Progenitor cell of endocrine pancreas (in vitro differentiated cells): ENCODE data around the gene FOXD3. TPM values are rescaled to one million over a fixed set of nuclear protein-coding genes. Genes with fewer than 3 reads are reported as not detected.
"Not testable (repeated sequence)": the region's sequence is repeated elsewhere in the genome, so short reads cannot be mapped to it uniquely, and the experiment has no call there.

Source experiments
- DNase-seq: peaks from one replicate; pipeline ENCODE4 v3.0.0; 2021; ENCODE audit warnings: low spot score; ENCODE audit not compliant: unreplicated experiment
- H3K27ac Mint-ChIP-seq: 2 replicates; pipeline ENCODE4 v1.8.0; 2021; ENCODE audit warnings: mild to moderate bottlenecking, moderate library complexity, mixed read lengths
- H3K27me3 Mint-ChIP-seq: 2 replicates; pipeline ENCODE4 v1.8.0; 2021; ENCODE audit warnings: mixed read lengths
- H3K36me3 Mint-ChIP-seq: 2 replicates; pipeline ENCODE4 v1.8.0; 2022; ENCODE audit warnings: mixed read lengths; ENCODE audit not compliant: insufficient read depth
- H3K4me1 Mint-ChIP-seq: 2 replicates; pipeline ENCODE4 v1.8.0; 2021; ENCODE audit warnings: low read depth, mixed read lengths
- H3K4me3 Mint-ChIP-seq: 2 replicates; pipeline ENCODE4 v1.8.0; 2021; ENCODE audit warnings: low read depth, mild to moderate bottlenecking, moderate library complexity, mixed read lengths
- H3K9me3 Mint-ChIP-seq: 2 replicates; pipeline ENCODE4 v1.8.0; 2021; ENCODE audit warnings: low read depth, mixed read lengths
- CTCF ChIP-seq: fragments of 200-600 bp; sonication (generic); IDR thresholded peaks from one replicate; pipeline ENCODE4 v1.5.0; 2021; ENCODE audit warnings: antibody characterized with exemption, mild to moderate bottlenecking; ENCODE audit not compliant: unreplicated experiment
- total RNA-seq: library from RNA; stranded (reverse); gene quantifications from 2 replicates; pipeline ENCODE4 v1.2.1, GENCODE V29; 2021

FOXD3 gene
- total RNA-seq, 1 donor from 2014 or later = not detected

GRCh38 chr1:63350320-63350719, 28.0 kb downstream of the FOXD3 start:
- H3K27ac Mint-ChIP-seq = no peak overlapping the region
- H3K4me1 Mint-ChIP-seq = no peaks in the 10 kb centered on the region
- H3K4me3 Mint-ChIP-seq = no peak overlapping the region
- H3K27me3 Mint-ChIP-seq = peaks cover 32% of the 10 kb centered on the region
- DNase-seq = no peak
- H3K36me3 Mint-ChIP-seq = no peaks in the 10 kb centered on the region
- H3K9me3 Mint-ChIP-seq = no peaks in the 10 kb centered on the region
- TF ChIP-seq CTCF = no peak

DNA sequence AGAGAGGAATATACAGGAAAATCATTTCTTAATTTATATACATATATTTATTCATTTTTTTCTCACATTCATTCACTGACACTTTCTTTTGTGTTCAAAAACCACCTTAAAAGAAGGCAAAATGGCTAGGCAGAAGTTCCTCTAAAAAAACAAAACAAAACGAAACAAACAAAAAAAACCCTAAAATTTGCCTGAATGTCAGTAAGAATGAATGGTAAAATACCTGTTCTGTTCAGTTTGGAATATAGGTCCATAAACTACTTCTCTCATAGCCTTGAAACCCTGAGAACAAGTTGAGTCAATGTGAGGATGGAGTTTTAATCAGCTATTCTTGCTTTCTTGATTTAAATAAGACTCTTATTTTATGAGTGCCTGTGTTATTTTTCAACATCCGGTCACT, 30.4 kb downstream of the FOXD3 start:
- DNase-seq = no peak
- no peak for TF ChIP-seq CTCF
- Mint-ChIP-seq H3K36me3 (no peaks in the 10 kb centered on the region), H3K27me3 (peaks cover 34% of the 10 kb centered on the region), H3K27ac (no peak overlapping the region), H3K4me1 (no peaks in the 10 kb centered on the region), H3K4me3 (no peak overlapping the region), H3K9me3 (no peaks in the 10 kb centered on the region)

DNA sequence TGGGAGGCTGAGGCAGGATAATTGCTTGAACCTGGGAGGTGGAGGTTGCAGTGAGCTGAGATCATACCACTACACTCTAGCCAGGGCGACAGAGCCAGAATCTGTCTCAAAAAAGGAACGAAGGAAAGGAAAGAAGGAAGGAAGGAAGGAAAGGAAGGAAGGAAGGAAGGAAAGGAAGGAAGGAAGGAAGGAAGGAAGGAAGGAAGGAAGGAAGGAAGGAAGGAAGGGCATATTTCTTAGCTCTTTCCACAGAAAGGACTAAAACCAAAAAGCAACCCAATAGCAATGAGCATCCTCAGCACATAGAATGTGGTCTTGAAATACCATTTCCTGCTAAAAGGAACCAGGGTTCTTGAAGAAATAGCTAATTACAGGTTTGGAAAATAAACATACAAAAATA, 33.9 kb downstream of the FOXD3 start:
- H3K27ac Mint-ChIP-seq, H3K4me3 Mint-ChIP-seq, H3K36me3 Mint-ChIP-seq, H3K4me1 Mint-ChIP-seq, DNase-seq, H3K9me3 Mint-ChIP-seq: not testable (repeated sequence)
- peaks cover 23% of the 10 kb centered on the region for H3K27me3 Mint-ChIP-seq

DNA sequence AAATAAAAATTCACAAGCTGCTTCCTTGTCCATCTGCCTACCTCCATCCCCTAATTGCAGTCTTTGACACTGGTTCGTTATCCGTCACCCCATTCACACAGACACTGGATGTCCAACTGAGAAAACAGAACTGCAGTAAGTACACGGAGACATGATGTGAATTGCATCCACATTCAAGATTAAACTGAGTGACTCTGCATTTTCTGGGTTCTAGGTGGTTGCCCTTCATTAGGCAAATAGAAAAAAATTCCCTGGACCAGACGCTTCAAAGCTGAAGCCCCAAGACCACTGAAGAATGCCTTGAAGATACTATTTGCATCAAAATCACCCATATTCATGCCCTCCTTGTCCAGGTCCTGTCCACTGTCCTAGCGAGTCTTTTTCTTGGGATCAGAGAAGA, 37.2 kb downstream of the FOXD3 start:
- no peak overlapping the region for H3K4me3 Mint-ChIP-seq
- no peaks in the 10 kb centered on the region for H3K9me3 Mint-ChIP-seq
- H3K27me3 Mint-ChIP-seq = peaks cover 12% of the 10 kb centered on the region
- no peaks in the 10 kb centered on the region for H3K36me3 Mint-ChIP-seq
- H3K27ac Mint-ChIP-seq = no peak overlapping the region
- H3K4me1 Mint-ChIP-seq = no peaks in the 10 kb centered on the region
- no peak for DNase-seq
- TF ChIP-seq CTCF = no peak

DNA sequence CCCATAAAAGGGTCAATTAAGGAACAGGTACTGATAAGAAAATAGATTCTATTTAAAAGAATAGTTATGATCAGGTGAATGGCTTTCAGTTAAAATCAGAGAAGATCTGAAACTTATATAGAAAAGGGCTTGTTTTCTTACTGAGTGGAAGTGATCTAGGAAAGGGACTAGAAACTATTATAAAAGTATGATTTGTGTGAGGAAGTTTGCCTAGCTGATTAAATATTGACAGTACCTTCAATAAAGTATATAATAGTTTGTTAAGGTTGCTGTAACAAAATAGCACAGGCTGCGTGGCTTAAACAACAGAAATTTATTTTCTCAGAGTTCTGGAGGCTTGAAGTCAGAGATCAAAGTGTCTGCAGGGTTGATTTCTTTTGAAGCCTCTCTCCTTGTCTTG, 39.7 kb downstream of the FOXD3 start:
- peaks cover 2% of the 10 kb centered on the region for H3K4me1 Mint-ChIP-seq
- no peak overlapping the region for H3K4me3 Mint-ChIP-seq
- no peaks in the 10 kb centered on the region for H3K36me3 Mint-ChIP-seq
- H3K27me3 Mint-ChIP-seq = peaks cover 15% of the 10 kb centered on the region
- TF ChIP-seq CTCF = no peak
- DNase-seq = no peak
- no peaks in the 10 kb centered on the region for H3K9me3 Mint-ChIP-seq
- no peak overlapping the region for H3K27ac Mint-ChIP-seq

- Mint-ChIP-seq H3K36me3 (no peaks in the 10 kb centered on the region), H3K4me1 (peaks cover 2% of the 10 kb centered on the region), H3K9me3 (no peaks in the 10 kb centered on the region), H3K27ac (no peak overlapping the region), H3K4me3 (no peak overlapping the region), H3K27me3 (peaks cover 15% of the 10 kb centered on the region)
- TF ChIP-seq CTCF = no peak
- DNase-seq = no peak
These were observed 40.2 kb downstream of the FOXD3 start for GRCh38 chr1:63362578-63362977.
